ENCODE data around the gene UBE2M. TPM values are rescaled to one million over a fixed set of nuclear protein-coding genes. Genes with fewer than 3 reads are reported as not detected.
"Not testable (repeated sequence)": the region's sequence is repeated elsewhere in the genome, so short reads cannot be mapped to it uniquely, and the experiment has no call there.

The UBE2M gene
- total RNA-seq, 1 donor from 2014 or later: 78.3 TPM

DNA sequence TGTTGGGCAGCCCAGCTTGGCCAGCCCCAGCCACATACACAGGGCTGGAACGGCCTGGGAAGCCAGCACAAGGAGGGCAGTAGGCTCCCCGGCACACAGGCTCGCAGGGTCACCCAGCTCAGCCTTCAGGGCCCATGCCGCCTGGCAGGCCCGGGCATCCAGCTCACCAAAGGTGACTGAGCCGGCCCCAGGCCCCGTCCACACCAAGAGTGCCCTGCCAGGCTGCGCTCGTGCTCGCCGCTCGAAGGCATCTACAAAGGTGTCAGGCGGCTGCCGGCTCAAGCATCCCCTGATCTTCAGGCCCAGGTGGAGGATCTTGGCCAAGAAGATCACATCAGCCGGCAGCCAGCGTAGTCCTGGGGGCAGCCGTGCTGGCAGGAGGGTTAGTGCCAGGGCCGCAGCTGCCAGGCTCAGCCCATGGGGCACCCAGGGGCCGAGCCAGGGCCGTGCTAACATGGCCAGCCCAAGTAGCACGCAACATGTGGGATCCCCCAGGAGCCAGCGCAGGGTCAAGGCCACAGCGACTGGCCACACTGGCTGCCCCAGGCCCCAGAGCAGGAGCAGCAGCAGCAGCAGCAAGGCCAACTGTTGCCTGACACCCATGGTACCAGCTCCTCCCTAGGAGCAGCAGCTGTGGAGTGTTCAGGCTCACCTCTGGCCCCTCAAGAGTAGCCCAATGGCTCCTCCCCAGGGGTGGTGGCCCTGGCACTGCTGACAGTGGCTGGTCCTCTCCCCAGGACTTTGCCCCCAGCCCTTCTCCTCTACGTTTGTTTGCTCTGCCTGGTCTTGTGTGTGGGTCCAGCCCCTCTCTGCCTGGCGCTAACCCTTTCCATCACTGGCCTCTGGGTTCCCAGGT lies 46.8 kb downstream of the UBE2M start, which contains the start of gene SLC27A5:
SLC27A5 (minus strand) TSS at position 640 of the 856 bp plus-strand sequence; CDS start at position 603, 37 bp downstream.
- TF ChIP-seq, protein P1, sequence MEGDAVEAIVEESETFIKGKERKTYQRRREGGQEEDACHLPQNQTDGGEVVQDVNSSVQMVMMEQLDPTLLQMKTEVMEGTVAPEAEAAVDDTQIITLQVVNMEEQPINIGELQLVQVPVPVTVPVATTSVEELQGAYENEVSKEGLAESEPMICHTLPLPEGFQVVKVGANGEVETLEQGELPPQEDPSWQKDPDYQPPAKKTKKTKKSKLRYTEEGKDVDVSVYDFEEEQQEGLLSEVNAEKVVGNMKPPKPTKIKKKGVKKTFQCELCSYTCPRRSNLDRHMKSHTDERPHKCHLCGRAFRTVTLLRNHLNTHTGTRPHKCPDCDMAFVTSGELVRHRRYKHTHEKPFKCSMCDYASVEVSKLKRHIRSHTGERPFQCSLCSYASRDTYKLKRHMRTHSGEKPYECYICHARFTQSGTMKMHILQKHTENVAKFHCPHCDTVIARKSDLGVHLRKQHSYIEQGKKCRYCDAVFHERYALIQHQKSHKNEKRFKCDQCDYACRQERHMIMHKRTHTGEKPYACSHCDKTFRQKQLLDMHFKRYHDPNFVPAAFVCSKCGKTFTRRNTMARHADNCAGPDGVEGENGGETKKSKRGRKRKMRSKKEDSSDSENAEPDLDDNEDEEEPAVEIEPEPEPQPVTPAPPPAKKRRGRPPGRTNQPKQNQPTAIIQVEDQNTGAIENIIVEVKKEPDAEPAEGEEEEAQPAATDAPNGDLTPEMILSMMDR (IDR thresholded peaks at IDR 0.05): no peak
- Mint-ChIP-seq H3K27me3 (ENCODE audit: unreplicated experiment) (no peaks in the 10 kb centered on the region), H3K4me1 (ENCODE audit: unreplicated experiment) (peaks cover 9% of the 10 kb centered on the region), H3K36me3 (ENCODE audit: unreplicated experiment) (peaks cover 10% of the 10 kb centered on the region), H3K4me3 (ENCODE audit: unreplicated experiment) (no peak within 1 kb of the TSS), H3K9me3 (ENCODE audit: unreplicated experiment) (peaks cover 4% of the 10 kb centered on the region), H3K27ac (ENCODE audit: unreplicated experiment) (no peak within 1 kb of the TSS)
- no peak for DNase-seq (ENCODE audit: extremely low spot score, unreplicated experiment)

DNA sequence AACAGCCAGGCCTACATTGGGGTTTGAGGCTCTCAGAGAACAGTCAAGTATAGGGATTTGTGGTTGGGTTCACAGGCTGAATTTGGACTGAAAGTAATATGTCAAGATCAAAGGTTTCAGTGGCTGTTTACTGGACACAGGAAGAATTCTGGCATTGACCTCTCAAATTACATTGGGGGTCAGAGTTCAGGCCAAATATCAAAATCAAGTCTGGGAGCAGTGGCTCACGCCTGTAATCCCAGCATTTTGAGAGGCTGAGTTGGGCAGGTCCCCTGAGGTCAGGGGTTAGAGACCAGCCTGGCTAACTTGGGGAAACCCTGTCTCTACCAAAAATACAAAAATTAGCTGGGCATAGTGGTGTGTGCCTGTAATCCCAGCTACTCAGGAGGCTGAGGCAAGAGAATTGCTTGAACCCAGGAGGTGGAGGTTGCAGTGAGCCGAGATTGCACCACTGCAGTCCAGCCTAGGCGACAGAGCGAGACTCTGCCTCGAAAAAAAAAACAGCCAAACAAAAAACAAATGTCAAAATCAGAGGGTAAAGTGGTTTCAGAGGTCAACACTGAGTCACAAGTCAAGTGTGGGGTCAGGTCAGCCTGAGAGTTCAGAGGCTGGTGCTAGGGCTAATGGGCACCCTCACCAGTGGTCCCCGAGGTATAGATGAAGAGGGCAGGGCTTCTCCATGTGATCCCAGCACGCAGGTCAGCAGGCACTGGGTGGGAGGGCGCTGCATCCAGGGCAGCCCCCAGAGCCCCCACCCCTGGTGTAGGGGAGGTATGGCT lies 48.1 kb downstream of the UBE2M start:
- no peak overlapping the region for H3K27ac Mint-ChIP-seq (ENCODE audit: unreplicated experiment)
- TF ChIP-seq, protein P1 (IDR thresholded peaks at IDR 0.05): no peak
- peaks cover under 1% of the 10 kb centered on the region for H3K36me3 Mint-ChIP-seq (ENCODE audit: unreplicated experiment)
- no peaks in the 10 kb centered on the region for H3K27me3 Mint-ChIP-seq (ENCODE audit: unreplicated experiment)
- DNase-seq (ENCODE audit: extremely low spot score, unreplicated experiment): no peak
- peaks cover 2% of the 10 kb centered on the region for H3K4me1 Mint-ChIP-seq (ENCODE audit: unreplicated experiment)
- H3K9me3 Mint-ChIP-seq (ENCODE audit: unreplicated experiment): peaks cover 4% of the 10 kb centered on the region
- H3K4me3 Mint-ChIP-seq (ENCODE audit: unreplicated experiment): no peak overlapping the region

DNA sequence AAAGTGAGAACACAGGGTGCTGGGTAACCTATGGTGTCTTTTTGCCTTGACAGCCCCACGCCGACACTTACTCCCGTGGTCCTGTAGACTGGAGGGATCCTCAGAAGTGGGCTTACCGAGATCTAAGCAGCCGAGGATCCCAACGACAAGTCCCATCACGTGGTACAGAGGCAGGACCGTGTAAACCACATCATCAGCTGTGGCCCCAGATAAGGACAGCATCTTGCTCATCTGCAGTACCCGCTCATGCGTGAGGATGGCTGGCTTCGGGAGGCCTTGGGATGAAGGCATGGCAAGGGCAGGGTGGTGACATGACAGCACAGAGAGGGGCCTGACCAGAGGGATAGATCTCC lies 48.7 kb downstream of the UBE2M start:
- peaks cover 4% of the 10 kb centered on the region for H3K9me3 Mint-ChIP-seq (ENCODE audit: unreplicated experiment)
- H3K4me1 Mint-ChIP-seq (ENCODE audit: unreplicated experiment): peaks cover 2% of the 10 kb centered on the region
- no peak for DNase-seq (ENCODE audit: extremely low spot score, unreplicated experiment)
- TF ChIP-seq, protein P1 (IDR thresholded peaks at IDR 0.05): no peak
- no peaks in the 10 kb centered on the region for H3K36me3 Mint-ChIP-seq (ENCODE audit: unreplicated experiment)
- no peak overlapping the region for H3K27ac Mint-ChIP-seq (ENCODE audit: unreplicated experiment)
- no peaks in the 10 kb centered on the region for H3K27me3 Mint-ChIP-seq (ENCODE audit: unreplicated experiment)
- no peak overlapping the region for H3K4me3 Mint-ChIP-seq (ENCODE audit: unreplicated experiment)

DNA sequence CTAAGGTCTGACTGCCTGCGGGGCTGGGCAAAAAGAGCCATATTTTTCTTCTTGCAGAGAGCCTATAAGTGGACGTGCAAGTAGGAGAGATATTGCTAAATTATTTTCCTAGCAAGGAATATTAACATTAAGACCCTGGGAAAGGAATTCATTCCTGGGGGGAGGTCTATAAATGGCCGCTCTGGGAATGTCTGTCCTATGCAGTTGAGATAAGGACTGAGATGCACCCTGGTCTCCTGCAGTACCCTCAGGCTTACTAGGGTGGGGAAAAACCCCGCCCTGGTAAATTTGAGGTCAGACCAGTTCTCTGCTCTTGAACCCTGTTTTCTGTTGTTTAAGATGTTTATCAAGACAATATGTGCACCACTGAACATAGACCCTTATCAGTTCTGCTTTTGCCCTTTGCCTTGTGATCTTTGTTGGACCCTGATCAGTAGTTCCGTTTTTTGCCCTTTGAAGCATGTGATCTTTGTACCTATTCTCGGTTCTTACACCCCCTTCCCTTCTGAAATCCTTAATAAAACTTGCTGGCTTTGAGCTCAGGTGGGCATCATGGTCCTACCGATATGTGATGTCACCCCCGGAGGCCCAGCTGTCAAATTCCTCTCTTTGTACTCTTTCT lies 50.7 kb downstream of the UBE2M start:
- H3K9me3 Mint-ChIP-seq (ENCODE audit: unreplicated experiment); H3K27ac Mint-ChIP-seq (ENCODE audit: unreplicated experiment); H3K27me3 Mint-ChIP-seq (ENCODE audit: unreplicated experiment); H3K36me3 Mint-ChIP-seq (ENCODE audit: unreplicated experiment); H3K4me3 Mint-ChIP-seq (ENCODE audit: unreplicated experiment); H3K4me1 Mint-ChIP-seq (ENCODE audit: unreplicated experiment); DNase-seq (ENCODE audit: extremely low spot score, unreplicated experiment): not testable (repeated sequence)

Small RNA genes within 50 kb of the gene (microRNA-seq; reads per million reads assigned to microRNA genes)
- gene MIR6807 (ENCODE audit: unreplicated experiment): not detected

Other genes with a start within 250 kb of the UBE2M start
- gene ZSCAN22, start 231.6 kb downstream of the UBE2M start, total RNA-seq: 3.7 and 4.1 TPM in 2 replicates
- gene A1BG, start 205.1 kb downstream of the UBE2M start, total RNA-seq: 39.8 and 40.0 TPM in 2 replicates
- 1.4 and 2.7 TPM in 2 replicates for gene ZNF497, start 195.9 kb downstream of the UBE2M start, total RNA-seq
- gene ZNF837, start 177.6 kb downstream of the UBE2M start, total RNA-seq: 2.5 and 3.0 TPM in 2 replicates
- gene RPS5, start 171.3 kb downstream of the UBE2M start, total RNA-seq: 933 and 942 TPM in 2 replicates
- gene RNF225, start 163.0 kb downstream of the UBE2M start, total RNA-seq: not detected in 2 replicates
- 11.8 and 12.1 TPM in 2 replicates for gene ZNF584, start 150.0 kb downstream of the UBE2M start, total RNA-seq
- gene ZNF132, start 118.5 kb downstream of the UBE2M start, total RNA-seq: 0.71 and 1.2 TPM in 2 replicates
- gene ZNF324B, start 107.0 kb downstream of the UBE2M start, total RNA-seq: 7.4 and 8.2 TPM in 2 replicates
- gene ZNF324, start 91.5 kb downstream of the UBE2M start, total RNA-seq: 12.9 and 14.8 TPM in 2 replicates
- 15.5 and 15.9 TPM in 2 replicates for gene ZNF446, start 82.3 kb downstream of the UBE2M start, total RNA-seq
- 7.5 and 8.8 TPM in 2 replicates for gene SLC27A5, start 46.6 kb downstream of the UBE2M start, total RNA-seq
- 16.7 and 17.2 TPM in 2 replicates for gene ZBTB45, start 38.8 kb downstream of the UBE2M start, total RNA-seq
- 333 and 354 TPM in 2 replicates for gene TRIM28, start 14.5 kb downstream of the UBE2M start, total RNA-seq
- gene CHMP2A, start 3.5 kb downstream of the UBE2M start, total RNA-seq: 130 and 132 TPM in 2 replicates
- 25.3 and 30.9 TPM in 2 replicates for gene MZF1, start 14.7 kb upstream of the UBE2M start, total RNA-seq

All from osteocyte (in vitro differentiated cells).